GM21717 (cell line): ENCODE measurements around the gene RFTN1.

Experiments
- ATAC-seq: cut with Tn5 transposase; IDR thresholded peaks from one replicate; pipeline ENCODE4 v1.9.1; 2021; ENCODE audit warnings: mild to moderate bottlenecking, moderate library complexity; ENCODE audit not compliant: unreplicated experiment

RFTN1 gene

GRCh38 chr3:16415911-16416476 is 97.5 kb downstream of the RFTN1 start:
- ATAC-seq, result no peak

GRCh38 chr3:16413321-16413720 is 100.2 kb downstream of the RFTN1 start:
- ATAC-seq, result no peak

- no peak for ATAC-seq
Observed at GRCh38 chr3:16412192-16412800, 101.2 kb downstream of the RFTN1 start.

- no peak for ATAC-seq
Observed at GRCh38 chr3:16411441-16411840, 102.1 kb downstream of the RFTN1 start.

- ATAC-seq, result no peak
Observed at GRCh38 chr3:16410659-16411058, 102.8 kb downstream of the RFTN1 start.

- no peak for ATAC-seq
Observed at GRCh38 chr3:16409032-16409431, 104.5 kb downstream of the RFTN1 start.

- ATAC-seq, result no peak
Observed at GRCh38 chr3:16407366-16407765, 106.1 kb downstream of the RFTN1 start.

- no peak for ATAC-seq
Observed at GRCh38 chr3:16406579-16406978, 106.9 kb downstream of the RFTN1 start.

- no peak for ATAC-seq
Observed at GRCh38 chr3:16406166-16406565, 107.3 kb downstream of the RFTN1 start.

GRCh38 chr3:16404349-16404895 is 109.1 kb downstream of the RFTN1 start:
- no peak for ATAC-seq

GRCh38 chr3:16402451-16402850 is 111.0 kb downstream of the RFTN1 start:
- ATAC-seq, result no peak

- no peak for ATAC-seq
Observed at GRCh38 chr3:16401273-16401672, 112.2 kb downstream of the RFTN1 start.

- no peak for ATAC-seq
Observed at GRCh38 chr3:16400106-16400931, 113.2 kb downstream of the RFTN1 start.

GRCh38 chr3:16399473-16399872 is 114.0 kb downstream of the RFTN1 start:
- ATAC-seq, result peak; percentile 61

GRCh38 chr3:16398648-16399047 is 114.9 kb downstream of the RFTN1 start:
- ATAC-seq, result no peak

GRCh38 chr3:16396202-16396601 is 117.3 kb downstream of the RFTN1 start:
- ATAC-seq, result no peak

GRCh38 chr3:16395212-16395611 is 118.3 kb downstream of the RFTN1 start:
- no peak for ATAC-seq

- ATAC-seq, result no peak
Observed at GRCh38 chr3:16394639-16395038, 118.9 kb downstream of the RFTN1 start.

- ATAC-seq, result no peak
Observed at GRCh38 chr3:16392717-16393116, 120.8 kb downstream of the RFTN1 start.

- no peak for ATAC-seq
Observed at GRCh38 chr3:16392065-16392464, 121.4 kb downstream of the RFTN1 start.

- ATAC-seq, result no peak
Observed at GRCh38 chr3:16390581-16390980, 122.9 kb downstream of the RFTN1 start.
